Ishikawa (cell line): ENCODE measurements around the gene FAM107A.

Experiments used
- EP300 ChIP-seq: IDR thresholded peaks from 2 replicates; pipeline ENCODE4 v1.6.1; 2012; ENCODE audit warnings: borderline replicate concordance
- TAF1 ChIP-seq: IDR thresholded peaks from 2 replicates; pipeline ENCODE4 v1.6.1; 2012; ENCODE audit warnings: low read depth, mild to moderate bottlenecking
- ZBTB7A ChIP-seq: IDR thresholded peaks from 2 replicates; pipeline ENCODE4 v1.6.1; 2012; ENCODE audit warnings: low read depth

- TF ChIP-seq TAF1, result no peak
- no peak for TF ChIP-seq EP300
- TF ChIP-seq ZBTB7A, result no peak
Observed at GRCh38 chr3:58540176-58540858, 36.9 kb downstream of the FAM107A start.
